HG02610 (cell line): ENCODE measurements around the gene FRMD3.
"Not testable (repeated sequence)": the region's sequence is repeated elsewhere in the genome, so short reads cannot be mapped to it uniquely, and the experiment has no call there.

Source experiments
- ATAC-seq: cut with Tn5 transposase; IDR thresholded peaks from one replicate; pipeline ENCODE4 v1.9.1; 2021; ENCODE audit warnings: mild to moderate bottlenecking, moderate library complexity; ENCODE audit not compliant: unreplicated experiment

Gene FRMD3

GRCh38 chr9:83403527-83404238, 134.5 kb downstream of the FRMD3 start:
- no peak for ATAC-seq

- ATAC-seq: no peak
Measured at GRCh38 chr9:83401328-83401900, 136.8 kb downstream of the FRMD3 start.

GRCh38 chr9:83396813-83397212, 141.4 kb downstream of the FRMD3 start:
- no peak for ATAC-seq

- ATAC-seq: no peak
Measured at GRCh38 chr9:83396342-83396741, 141.9 kb downstream of the FRMD3 start.

- ATAC-seq: no peak
Measured at GRCh38 chr9:83392228-83392627, 146.0 kb downstream of the FRMD3 start.

- ATAC-seq: no peak
Measured at GRCh38 chr9:83388346-83388745, 149.9 kb downstream of the FRMD3 start.

GRCh38 chr9:83387401-83388185, 150.6 kb downstream of the FRMD3 start:
- ATAC-seq: no peak

- no peak for ATAC-seq
Measured at GRCh38 chr9:83385317-83385716, 152.9 kb downstream of the FRMD3 start.

GRCh38 chr9:83384214-83384613, 154.0 kb downstream of the FRMD3 start:
- no peak for ATAC-seq

GRCh38 chr9:83383034-83383433, 155.2 kb downstream of the FRMD3 start:
- ATAC-seq: no peak

GRCh38 chr9:83382421-83382820, 155.8 kb downstream of the FRMD3 start:
- ATAC-seq: no peak

GRCh38 chr9:83379045-83379444, 159.2 kb downstream of the FRMD3 start:
- ATAC-seq: no peak

- no peak for ATAC-seq
Measured at GRCh38 chr9:83372957-83373356, 165.2 kb downstream of the FRMD3 start.

GRCh38 chr9:83367326-83367725, 170.9 kb downstream of the FRMD3 start:
- no peak for ATAC-seq

- ATAC-seq: no peak
Measured at GRCh38 chr9:83362341-83362995, 175.7 kb downstream of the FRMD3 start.

- no peak for ATAC-seq
Measured at GRCh38 chr9:83359039-83359438, 179.2 kb downstream of the FRMD3 start.

- ATAC-seq: not testable (repeated sequence)
Measured at GRCh38 chr9:83358493-83358892, 179.7 kb downstream of the FRMD3 start.

GRCh38 chr9:83355729-83356151, 182.5 kb downstream of the FRMD3 start:
- ATAC-seq: no peak

- no peak for ATAC-seq
Measured at GRCh38 chr9:83355024-83355444, 183.2 kb downstream of the FRMD3 start.

- ATAC-seq: no peak
Measured at GRCh38 chr9:83349031-83349430, 189.2 kb downstream of the FRMD3 start.

- no peak for ATAC-seq
Measured at GRCh38 chr9:83346655-83347420, 191.4 kb downstream of the FRMD3 start.
